SK-N-SH (cell line): ENCODE results near the gene PHF23. TPM values are rescaled to one million over a fixed set of nuclear protein-coding genes. Genes with fewer than 3 reads are reported as not detected.

Experiments
- CTCF ChIA-PET: fragments of 300-600, 350-600 bp; formaldehyde crosslinking; extraction: SDS; loops from one replicate; lab custom pipeline; 2021; lab: Yijun Ruan, JAX
- POLR2A ChIA-PET: fragments of 350-600 bp; sonication (Branson Sonifier 250); formaldehyde crosslinking; extraction: SDS; loops from one replicate; lab custom pipeline; 2020; ENCODE audit warnings: antibody characterized with exemption, inconsistent platforms; lab: Yijun Ruan, JAX
- DNase-seq: peaks from one replicate; pipeline ENCODE4 v3.0.0; 2012
- H2AFZ ChIP-seq: fragments of 200-600 bp; sonication (generic); 2 replicates; pipeline ENCODE4 v1.8.1; 2016; ENCODE audit warnings: antibody characterized with exemption, mild to moderate bottlenecking, low read depth
- H3F3A ChIP-seq: fragments of 200-600 bp; sonication (generic); replicated peaks from 2 replicates; pipeline ENCODE3; 2016; ENCODE audit warnings: antibody characterized with exemption, mild to moderate bottlenecking; ENCODE audit not compliant: insufficient read depth
- H3K27ac ChIP-seq, 2 experiments: fragments of 200-500 bp in 1 of 2; fragments of 200-600 bp in 1 of 2; sonication (Bioruptor generic) in 1 of 2; sonication (generic), shearing (Covaris generic) in 1 of 2; 2 replicates each; pipeline versions ENCODE4 v1.5.1 to v1.6.1; 2014 to 2016; ENCODE audit warnings: low read depth in 2 of 2, inconsistent platforms in 1 of 2, low read length in 1 of 2, mild to moderate bottlenecking in 1 of 2, mixed read lengths in 1 of 2
- H3K27me3 ChIP-seq: fragments of 200-600 bp; sonication (generic), shearing (Covaris generic); 2 replicates; pipeline ENCODE4 v1.6.1; 2016; ENCODE audit warnings: mixed run types; ENCODE audit not compliant: insufficient read depth
- H3K36me3 ChIP-seq, 2 experiments: fragments of 200-500 bp in 1 of 2; fragments of 200-600 bp in 1 of 2; sonication (Bioruptor generic) in 1 of 2; sonication (generic) in 1 of 2; replicated peaks in 1 of 2; 2 replicates each; pipeline versions ENCODE3 to v1.5.1; 2014 to 2016; ENCODE audit warnings: low read length in 1 of 2, mild to moderate bottlenecking in 1 of 2; ENCODE audit not compliant: insufficient read depth in 2 of 2, control insufficient read depth in 1 of 2
- H3K4me1 ChIP-seq, 2 experiments: fragments of 200-500 bp in 1 of 2; fragments of 200-600 bp in 1 of 2; sonication (Bioruptor generic) in 1 of 2; sonication (generic), shearing (Covaris generic) in 1 of 2; 2 replicates each; pipeline versions ENCODE4 v1.5.1 to v1.6.1; 2014 to 2016; ENCODE audit warnings: low read depth in 1 of 2, low read length in 1 of 2, mixed run types in 1 of 2; ENCODE audit not compliant: insufficient read depth in 2 of 2, control insufficient read depth in 1 of 2
- H3K4me2 ChIP-seq: fragments of 200-600 bp; sonication (generic), shearing (Covaris generic); 2 replicates; pipeline ENCODE4 v1.6.1; 2017; ENCODE audit warnings: mixed run types
- H3K4me3 ChIP-seq, 2 experiments: fragments of 200-500 bp in 1 of 2; fragments of 200-600 bp in 1 of 2; sonication (Bioruptor generic) in 1 of 2; sonication (generic), shearing (Covaris generic) in 1 of 2; 2 replicates each; pipeline versions ENCODE4 v1.5.1 to v1.8.1; 2014 to 2016; ENCODE audit warnings: low read depth in 2 of 2, inconsistent platforms in 1 of 2, low read length in 1 of 2, mild to moderate bottlenecking in 1 of 2, mixed read lengths in 1 of 2, moderate library complexity in 1 of 2
- H3K79me2 ChIP-seq: fragments of 200-600 bp; sonication (generic); 2 replicates; pipeline ENCODE4 v1.8.1; 2017; ENCODE audit warnings: mild to moderate bottlenecking; ENCODE audit not compliant: insufficient read depth
- H3K9ac ChIP-seq: fragments of 200-600 bp; sonication (generic); 2 replicates; pipeline ENCODE4 v1.6.1; 2017; ENCODE audit warnings: mixed run types
- H3K9me2 ChIP-seq: fragments of 200-600 bp; sonication (generic); 2 replicates; pipeline ENCODE4 v1.6.1; 2017; ENCODE audit warnings: mixed run types
- H3K9me3 ChIP-seq: fragments of 200-600 bp; sonication (generic); 2 replicates; pipeline ENCODE4 v1.6.1; 2017; ENCODE audit warnings: mixed run types, mild to moderate bottlenecking, moderate library complexity
- H4K20me1 ChIP-seq: fragments of 200-600 bp; sonication (generic); 2 replicates; pipeline ENCODE4 v1.6.1; 2017; ENCODE audit warnings: mild to moderate bottlenecking, mixed run types; ENCODE audit not compliant: insufficient read depth
- CHD2 ChIP-seq: fragments of 150-350 bp; IDR thresholded peaks from 2 replicates; pipeline ENCODE4 v1.6.1; 2018; ENCODE audit warnings: low read length; ENCODE audit not compliant: partially characterized antibody
- ELF1 ChIP-seq: IDR thresholded peaks from 2 replicates; pipeline ENCODE4 v1.4.0; 2012
- EZH2phosphoT487 ChIP-seq: fragments of 200-600 bp; sonication (generic); IDR thresholded peaks from 2 replicates; pipeline ENCODE4 v1.6.1; 2017; ENCODE audit warnings: low read depth, mixed run types, mild to moderate bottlenecking, antibody characterized with exemption, moderate library complexity, borderline replicate concordance
- GABPA ChIP-seq: IDR thresholded peaks from 2 replicates; pipeline ENCODE4 v1.4.0; 2012; ENCODE audit warnings: low read depth, mild to moderate bottlenecking
- JUND ChIP-seq: IDR thresholded peaks from 2 replicates; pipeline ENCODE4 v1.4.0; 2012
- NRF1 ChIP-seq: IDR thresholded peaks from 2 replicates; pipeline ENCODE4 v1.6.1; 2012; ENCODE audit warnings: low read depth, mild to moderate bottlenecking, low read length
- POLR2AphosphoS5 ChIP-seq: IDR thresholded peaks from 2 replicates; pipeline ENCODE4 v1.6.1; 2012; ENCODE audit warnings: low read depth, low read length
- RCOR1 ChIP-seq: fragments of 150-350 bp; IDR thresholded peaks from 2 replicates; pipeline ENCODE4 v1.6.1; 2017; ENCODE audit warnings: antibody characterized with exemption, low read length
- RXRA ChIP-seq: IDR thresholded peaks from 2 replicates; pipeline ENCODE4 v1.4.0; 2012; ENCODE audit warnings: low read depth, mild to moderate bottlenecking, borderline replicate concordance
- TAF1 ChIP-seq: IDR thresholded peaks from 2 replicates; pipeline ENCODE4 v1.6.1; 2012; ENCODE audit warnings: low read depth, mild to moderate bottlenecking, low read length, moderate library complexity, borderline replicate concordance
- TCF12 ChIP-seq: IDR thresholded peaks from 2 replicates; pipeline ENCODE4 v1.4.0; 2012
- TEAD4 ChIP-seq: IDR thresholded peaks from 2 replicates; pipeline ENCODE4 v1.4.0; 2012; ENCODE audit warnings: mild to moderate bottlenecking, borderline replicate concordance; ENCODE audit not compliant: insufficient read depth
- WGBS: methylation state at CpG from one replicate; pipeline ENCODE4 v1.1.6; 2017; ENCODE audit warnings: low lambda C conversion rate; 5-methylcytosine and 5-hydroxymethylcytosine counted together
- polyA plus RNA-seq, 3 experiments: library from polyadenylated mRNA; depleted of rRNA; stranded (reverse); fragments of >200 nt; gene quantifications; 2 replicates each; pipeline ENCODE4 v1.2.3, GENCODE V29; 2012
- TF ChIP-seq, protein P1 (sequence below): IDR thresholded peaks from 2 replicates; pipeline ENCODE4 v1.4.0; 2012; ENCODE audit warnings: low read depth, borderline replicate concordance
- TF ChIP-seq, protein P2 (sequence below): IDR thresholded peaks from 2 replicates; pipeline ENCODE4 v1.4.0; 2012; ENCODE audit warnings: low read depth, borderline replicate concordance
- TF ChIP-seq, protein P3 (sequence below): IDR thresholded peaks from 2 replicates; pipeline ENCODE4 v1.6.1; 2012; ENCODE audit warnings: mild to moderate bottlenecking, low read depth, low read length, moderate library complexity
- TF ChIP-seq, protein P4 (sequence below): fragments of 150-350 bp; IDR thresholded peaks from 2 replicates; pipeline ENCODE4 v1.6.1; 2016; ENCODE audit warnings: mild to moderate bottlenecking, low read depth, low read length
- TF ChIP-seq, protein P5 (sequence below): IDR thresholded peaks from 2 replicates; pipeline ENCODE4; 2012
- TF ChIP-seq, protein P6 (sequence below): fragments of 200-600 bp; sonication (generic); IDR thresholded peaks from 2 replicates; pipeline ENCODE4 v1.6.1; 2017; ENCODE audit warnings: antibody characterized with exemption, mild to moderate bottlenecking, moderate library complexity

The PHF23 gene
- polyA plus RNA-seq, 1 of the 3 experiments (the other 2 are of a cell fraction) = 53.3 TPM

DNA sequence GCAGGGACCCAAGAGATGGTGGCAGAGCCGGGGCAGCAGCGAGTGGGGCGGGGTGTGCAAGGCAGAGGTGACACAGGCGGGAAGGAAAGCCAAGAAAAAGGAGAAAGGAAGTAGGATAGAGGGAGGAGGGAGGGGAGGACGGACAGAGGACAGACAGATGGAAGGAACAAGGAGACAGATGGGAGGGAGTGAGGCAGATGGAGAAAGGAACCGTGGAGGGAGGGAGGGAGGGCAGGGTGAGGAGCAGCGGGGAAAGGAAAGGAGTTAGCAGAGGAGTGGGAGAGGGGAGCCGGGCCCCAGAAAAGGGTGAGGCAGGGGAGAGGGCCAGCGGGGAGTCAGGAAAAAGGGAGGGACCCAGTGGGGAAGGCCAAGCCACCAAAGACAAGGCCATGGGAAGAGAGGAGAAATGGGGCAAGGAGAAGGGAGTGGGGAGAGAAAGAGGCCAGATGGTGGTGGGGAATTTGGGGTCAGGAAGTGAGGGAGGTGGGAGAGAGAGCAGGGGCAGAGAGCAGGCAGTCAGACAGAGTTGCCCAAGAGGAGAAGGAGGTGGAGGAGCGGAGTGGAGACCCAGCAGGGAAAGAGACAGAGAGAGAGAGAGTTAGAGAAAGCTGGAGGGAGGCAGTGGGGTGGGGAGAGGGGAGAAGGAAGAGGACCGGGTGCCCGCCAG, 46.9 kb downstream of the PHF23 start:
- Histone ChIP-seq H3K4me2 (no peak overlapping the region), H3K27me3 (no peaks in the 10 kb centered on the region), H3K9me2 (no peaks in the 10 kb centered on the region), H3K9me3 (no peaks in the 10 kb centered on the region), H3K4me3 (no peak overlapping the region), H3K27ac (no peak overlapping the region), H4K20me1 (no peaks in the 10 kb centered on the region), H3F3A (no peaks in the 10 kb centered on the region), H3K4me1 (no peaks in the 10 kb centered on the region), H3K36me3 (peaks cover 15 to 40% of the 10 kb centered on the region in 2 experiments), H3K9ac (no peak overlapping the region), H2AFZ (no peak overlapping the region), H3K79me2 (no peaks in the 10 kb centered on the region)
- WGBS = 90% methylated on average over 12 of the region's 12 CpGs
- TF ChIP-seq, protein P1, sequence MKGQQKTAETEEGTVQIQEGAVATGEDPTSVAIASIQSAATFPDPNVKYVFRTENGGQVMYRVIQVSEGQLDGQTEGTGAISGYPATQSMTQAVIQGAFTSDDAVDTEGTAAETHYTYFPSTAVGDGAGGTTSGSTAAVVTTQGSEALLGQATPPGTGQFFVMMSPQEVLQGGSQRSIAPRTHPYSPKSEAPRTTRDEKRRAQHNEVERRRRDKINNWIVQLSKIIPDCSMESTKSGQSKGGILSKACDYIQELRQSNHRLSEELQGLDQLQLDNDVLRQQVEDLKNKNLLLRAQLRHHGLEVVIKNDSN = no peak
- TF ChIP-seq ELF1 (no peak), JUND (no peak), RXRA (no peak), TEAD4 (no peak), RCOR1 (no peak), TAF1 (no peak), GABPA (no peak), POLR2AphosphoS5 (no peak), EZH2phosphoT487 (no peak), CHD2 (no peak), TCF12 (no peak), NRF1 (no peak)
- TF ChIP-seq, protein P2, sequence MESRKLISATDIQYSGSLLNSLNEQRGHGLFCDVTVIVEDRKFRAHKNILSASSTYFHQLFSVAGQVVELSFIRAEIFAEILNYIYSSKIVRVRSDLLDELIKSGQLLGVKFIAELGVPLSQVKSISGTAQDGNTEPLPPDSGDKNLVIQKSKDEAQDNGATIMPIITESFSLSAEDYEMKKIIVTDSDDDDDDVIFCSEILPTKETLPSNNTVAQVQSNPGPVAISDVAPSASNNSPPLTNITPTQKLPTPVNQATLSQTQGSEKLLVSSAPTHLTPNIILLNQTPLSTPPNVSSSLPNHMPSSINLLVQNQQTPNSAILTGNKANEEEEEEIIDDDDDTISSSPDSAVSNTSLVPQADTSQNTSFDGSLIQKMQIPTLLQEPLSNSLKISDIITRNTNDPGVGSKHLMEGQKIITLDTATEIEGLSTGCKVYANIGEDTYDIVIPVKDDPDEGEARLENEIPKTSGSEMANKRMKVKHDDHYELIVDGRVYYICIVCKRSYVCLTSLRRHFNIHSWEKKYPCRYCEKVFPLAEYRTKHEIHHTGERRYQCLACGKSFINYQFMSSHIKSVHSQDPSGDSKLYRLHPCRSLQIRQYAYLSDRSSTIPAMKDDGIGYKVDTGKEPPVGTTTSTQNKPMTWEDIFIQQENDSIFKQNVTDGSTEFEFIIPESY = no peak
- TF ChIP-seq, protein P3, sequence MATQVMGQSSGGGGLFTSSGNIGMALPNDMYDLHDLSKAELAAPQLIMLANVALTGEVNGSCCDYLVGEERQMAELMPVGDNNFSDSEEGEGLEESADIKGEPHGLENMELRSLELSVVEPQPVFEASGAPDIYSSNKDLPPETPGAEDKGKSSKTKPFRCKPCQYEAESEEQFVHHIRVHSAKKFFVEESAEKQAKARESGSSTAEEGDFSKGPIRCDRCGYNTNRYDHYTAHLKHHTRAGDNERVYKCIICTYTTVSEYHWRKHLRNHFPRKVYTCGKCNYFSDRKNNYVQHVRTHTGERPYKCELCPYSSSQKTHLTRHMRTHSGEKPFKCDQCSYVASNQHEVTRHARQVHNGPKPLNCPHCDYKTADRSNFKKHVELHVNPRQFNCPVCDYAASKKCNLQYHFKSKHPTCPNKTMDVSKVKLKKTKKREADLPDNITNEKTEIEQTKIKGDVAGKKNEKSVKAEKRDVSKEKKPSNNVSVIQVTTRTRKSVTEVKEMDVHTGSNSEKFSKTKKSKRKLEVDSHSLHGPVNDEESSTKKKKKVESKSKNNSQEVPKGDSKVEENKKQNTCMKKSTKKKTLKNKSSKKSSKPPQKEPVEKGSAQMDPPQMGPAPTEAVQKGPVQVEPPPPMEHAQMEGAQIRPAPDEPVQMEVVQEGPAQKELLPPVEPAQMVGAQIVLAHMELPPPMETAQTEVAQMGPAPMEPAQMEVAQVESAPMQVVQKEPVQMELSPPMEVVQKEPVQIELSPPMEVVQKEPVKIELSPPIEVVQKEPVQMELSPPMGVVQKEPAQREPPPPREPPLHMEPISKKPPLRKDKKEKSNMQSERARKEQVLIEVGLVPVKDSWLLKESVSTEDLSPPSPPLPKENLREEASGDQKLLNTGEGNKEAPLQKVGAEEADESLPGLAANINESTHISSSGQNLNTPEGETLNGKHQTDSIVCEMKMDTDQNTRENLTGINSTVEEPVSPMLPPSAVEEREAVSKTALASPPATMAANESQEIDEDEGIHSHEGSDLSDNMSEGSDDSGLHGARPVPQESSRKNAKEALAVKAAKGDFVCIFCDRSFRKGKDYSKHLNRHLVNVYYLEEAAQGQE = no peak
- TF ChIP-seq, protein P4, sequence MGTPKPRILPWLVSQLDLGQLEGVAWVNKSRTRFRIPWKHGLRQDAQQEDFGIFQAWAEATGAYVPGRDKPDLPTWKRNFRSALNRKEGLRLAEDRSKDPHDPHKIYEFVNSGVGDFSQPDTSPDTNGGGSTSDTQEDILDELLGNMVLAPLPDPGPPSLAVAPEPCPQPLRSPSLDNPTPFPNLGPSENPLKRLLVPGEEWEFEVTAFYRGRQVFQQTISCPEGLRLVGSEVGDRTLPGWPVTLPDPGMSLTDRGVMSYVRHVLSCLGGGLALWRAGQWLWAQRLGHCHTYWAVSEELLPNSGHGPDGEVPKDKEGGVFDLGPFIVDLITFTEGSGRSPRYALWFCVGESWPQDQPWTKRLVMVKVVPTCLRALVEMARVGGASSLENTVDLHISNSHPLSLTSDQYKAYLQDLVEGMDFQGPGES = no peak
- TF ChIP-seq, protein P5, sequence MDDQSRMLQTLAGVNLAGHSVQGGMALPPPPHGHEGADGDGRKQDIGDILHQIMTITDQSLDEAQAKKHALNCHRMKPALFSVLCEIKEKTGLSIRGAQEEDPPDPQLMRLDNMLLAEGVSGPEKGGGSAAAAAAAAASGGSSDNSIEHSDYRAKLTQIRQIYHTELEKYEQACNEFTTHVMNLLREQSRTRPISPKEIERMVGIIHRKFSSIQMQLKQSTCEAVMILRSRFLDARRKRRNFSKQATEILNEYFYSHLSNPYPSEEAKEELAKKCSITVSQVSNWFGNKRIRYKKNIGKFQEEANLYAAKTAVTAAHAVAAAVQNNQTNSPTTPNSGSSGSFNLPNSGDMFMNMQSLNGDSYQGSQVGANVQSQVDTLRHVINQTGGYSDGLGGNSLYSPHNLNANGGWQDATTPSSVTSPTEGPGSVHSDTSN = no peak
- TF ChIP-seq, protein P6, sequence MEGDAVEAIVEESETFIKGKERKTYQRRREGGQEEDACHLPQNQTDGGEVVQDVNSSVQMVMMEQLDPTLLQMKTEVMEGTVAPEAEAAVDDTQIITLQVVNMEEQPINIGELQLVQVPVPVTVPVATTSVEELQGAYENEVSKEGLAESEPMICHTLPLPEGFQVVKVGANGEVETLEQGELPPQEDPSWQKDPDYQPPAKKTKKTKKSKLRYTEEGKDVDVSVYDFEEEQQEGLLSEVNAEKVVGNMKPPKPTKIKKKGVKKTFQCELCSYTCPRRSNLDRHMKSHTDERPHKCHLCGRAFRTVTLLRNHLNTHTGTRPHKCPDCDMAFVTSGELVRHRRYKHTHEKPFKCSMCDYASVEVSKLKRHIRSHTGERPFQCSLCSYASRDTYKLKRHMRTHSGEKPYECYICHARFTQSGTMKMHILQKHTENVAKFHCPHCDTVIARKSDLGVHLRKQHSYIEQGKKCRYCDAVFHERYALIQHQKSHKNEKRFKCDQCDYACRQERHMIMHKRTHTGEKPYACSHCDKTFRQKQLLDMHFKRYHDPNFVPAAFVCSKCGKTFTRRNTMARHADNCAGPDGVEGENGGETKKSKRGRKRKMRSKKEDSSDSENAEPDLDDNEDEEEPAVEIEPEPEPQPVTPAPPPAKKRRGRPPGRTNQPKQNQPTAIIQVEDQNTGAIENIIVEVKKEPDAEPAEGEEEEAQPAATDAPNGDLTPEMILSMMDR = no peak
- CTCF ChIA-PET = no interaction called here
- DNase-seq = no peak
- POLR2A ChIA-PET = no interaction called here
